ENCODE results near the gene ZSCAN23. TPM values are rescaled to one million over a fixed set of nuclear protein-coding genes. Genes with fewer than 3 reads are reported as not detected.

ZSCAN23 gene
- total and polyA plus RNA-seq, 2 donors (not counting 3 experiments of a cell fraction or from before 2014, with no cell fraction given) = 0.28 to 1.6 TPM

GRCh38 chr6:28401172-28401571 is 42.1 kb downstream of the ZSCAN23 start:
- DNase-seq (ENCODE audit: low read depth, low spot score) = no peak
- no peaks in the 10 kb centered on the region for H3K9me1 ChIP-seq (replicated peaks; ENCODE audit: control insufficient read depth, extremely low read depth, insufficient read depth, low read length)
- H3K9me3 ChIP-seq (replicated peaks; ENCODE audit: control insufficient read depth, insufficient read depth, low read length) = no peaks in the 10 kb centered on the region
- H3K9ac ChIP-seq (replicated peaks; ENCODE audit: extremely low read depth, insufficient read depth, low read length) = no peak overlapping the region
- TF ChIP-seq MAX (IDR thresholded peaks at IDR 0.05; ENCODE audit: insufficient read depth, insufficient read length) (no peak), MYC (IDR thresholded peaks at IDR 0.05; ENCODE audit: low read depth, low read length) (no peak), FOS (IDR thresholded peaks at IDR 0.05; ENCODE audit: borderline replicate concordance, insufficient read depth, low read length) (no peak), POLR2AphosphoS5 (IDR thresholded peaks at IDR 0.05; ENCODE audit: insufficient read depth, low read depth, low read length) (no peak), POLR2A (IDR thresholded peaks at IDR 0.05; ENCODE audit: low read depth, low read length) (no peak), EZH2 (IDR thresholded peaks at IDR 0.05; ENCODE audit: borderline replicate concordance, low read depth, low read length, severe bottlenecking) (no peak), CTCF (IDR thresholded peaks at IDR 0.05; ENCODE audit: extremely low read depth in 1 of 2, insufficient read depth in 1 of 2, low read depth in 1 of 2, low read length in 2 of 2) (no peak), GATA2 (IDR thresholded peaks at IDR 0.05; ENCODE audit: insufficient read depth, insufficient read length, low read depth, low read length) (no peak), JUN (IDR thresholded peaks at IDR 0.05; ENCODE audit: borderline replicate concordance, insufficient read depth, insufficient read length, low read depth) (no peak)
- H3K79me2 ChIP-seq (ENCODE audit: control insufficient read depth, insufficient read depth, low read length) = peaks cover 12% of the 10 kb centered on the region
- no peak overlapping the region for H3K4me3 ChIP-seq (replicated peaks in 1 of 3; ENCODE audit: insufficient read depth in 1 of 3, low read depth in 1 of 3, low read length in 3 of 3)
- no peaks in the 10 kb centered on the region for H3K36me3 ChIP-seq (ENCODE audit: control insufficient read depth in 2 of 2, extremely low read depth in 1 of 2, insufficient read depth in 2 of 2, low read length in 2 of 2)
- FAIRE-seq = no peak
- peaks cover 9 to 22% of the 10 kb centered on the region in 2 experiments for H3K27me3 ChIP-seq (ENCODE audit: control insufficient read depth in 2 of 2, insufficient read depth in 2 of 2, low read length in 2 of 2)
- H2AFZ ChIP-seq (ENCODE audit: low read depth, low read length) = no peak overlapping the region
- BruUV-seq (replicated peaks) = no TSS peak
- dilution Hi-C loops (cut with MboI; ENCODE audit: extremely low pct_ligation_motif_present, low sequenced_read_pairs) (no loop called here), intact Hi-C loops (cut with micrococcal nuclease) (no loop called here)
- H3K27ac ChIP-seq (ENCODE audit: insufficient read depth, low read depth, low read length) = no peak overlapping the region
- POLR2A ChIA-PET = no interaction called here
- CTCF ChIA-PET = no interaction called here
- H4K20me1 ChIP-seq (replicated peaks; ENCODE audit: control insufficient read depth, extremely low read depth, insufficient read depth, low read length) = no peaks in the 10 kb centered on the region
- no peak overlapping the region for H3K4me2 ChIP-seq (ENCODE audit: insufficient read depth, low read length)
- H3K4me1 ChIP-seq (ENCODE audit: control insufficient read depth, extremely low read depth, insufficient read depth, low read length) = peaks cover 16% of the 10 kb centered on the region

Data from endothelial cell of umbilical vein (primary cell).